NT2/D1 (cell line): Measurements from ENCODE around the gene PLOD2.

Experiments
- SUZ12 ChIP-seq: IDR thresholded peaks from 2 replicates; pipeline ENCODE4 v1.6.1; 2011; ENCODE audit not compliant: insufficient read length, insufficient read depth; ENCODE audit errors: extremely low read depth
- YY1 ChIP-seq: IDR thresholded peaks from 2 replicates; pipeline ENCODE4 v1.6.1; 2011; ENCODE audit not compliant: insufficient read length, insufficient read depth
- ZNF274 ChIP-seq: IDR thresholded peaks from 2 replicates; pipeline ENCODE4 v1.6.1; 2011; ENCODE audit warnings: mild to moderate bottlenecking, low read depth, low read length

DNA sequence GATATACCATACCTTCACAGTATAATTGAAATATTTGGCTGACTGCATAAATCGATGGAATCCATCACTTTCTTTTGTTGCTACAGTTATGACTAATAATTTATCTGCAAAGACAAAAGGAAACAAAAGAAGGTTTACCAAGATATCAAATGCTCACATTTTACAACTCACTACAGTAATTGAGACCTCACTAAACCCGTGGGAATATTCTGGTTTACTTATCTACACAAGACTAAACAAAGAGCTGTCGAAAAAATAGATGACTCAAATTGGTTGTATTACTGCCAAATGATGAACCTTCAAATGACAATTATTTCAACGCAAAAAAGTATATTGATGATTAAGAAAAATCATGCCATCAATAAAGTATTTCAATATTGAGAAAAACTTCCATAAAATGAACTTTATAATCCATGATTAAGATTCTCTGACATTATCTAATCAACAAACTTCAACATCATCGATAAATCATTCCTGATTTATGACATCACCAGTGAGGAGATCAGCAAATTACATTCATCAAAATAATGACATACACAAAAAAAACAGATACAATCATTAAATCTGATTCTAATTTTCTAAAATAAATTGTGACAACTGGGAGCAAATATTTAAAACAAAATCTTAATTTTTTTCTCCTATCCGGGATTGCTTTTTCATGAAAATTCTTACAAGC is 36.7 kb downstream of the PLOD2 start:
- TF ChIP-seq ZNF274 (no peak), YY1 (no peak), SUZ12 (no peak)
